MCF 10A (cell line): Measurements from ENCODE around the gene HMBS. TPM values are rescaled to one million over a fixed set of nuclear protein-coding genes. Genes with fewer than 3 reads are reported as not detected.

Source experiments
- BruUV-seq: library from RNA; stranded (reverse); fragments of 400-500 nt; replicated peaks from 2 replicates; lab custom pipeline; 2021; lab: Mats Ljungman, UMichigan
- CTCF ChIA-PET: fragments of 300-600 bp; sonication (Branson Sonifier 250); formaldehyde crosslinking; extraction: SDS; loops from one replicate; lab custom pipeline; 2021; ENCODE audit warnings: antibody characterized with exemption, inconsistent platforms; lab: Yijun Ruan, JAX
- POLR2A ChIA-PET: fragments of 300-600, 350-650 bp; sonication (Branson Sonifier 250); formaldehyde crosslinking; extraction: SDS; loops from one replicate; lab custom pipeline; 2020; ENCODE audit warnings: antibody characterized with exemption, inconsistent platforms; lab: Yijun Ruan, JAX
- DNase-seq: peaks from one replicate; pipeline ENCODE4 v3.0.0-alpha.2; 2018; ENCODE audit not compliant: unreplicated experiment
- H3K27ac Mint-ChIP-seq: one replicate; pipeline ENCODE4 v1.8.0; 2022; ENCODE audit warnings: mild to moderate bottlenecking, low read depth, mixed read lengths; ENCODE audit not compliant: unreplicated experiment
- H3K27me3 Mint-ChIP-seq: one replicate; pipeline ENCODE4 v1.8.0; 2022; ENCODE audit warnings: mixed read lengths; ENCODE audit not compliant: insufficient read depth, unreplicated experiment
- H3K36me3 Mint-ChIP-seq: one replicate; pipeline ENCODE4 v1.8.0; 2022; ENCODE audit warnings: mild to moderate bottlenecking, moderate library complexity, mixed read lengths; ENCODE audit not compliant: insufficient read depth, unreplicated experiment
- H3K4me1 Mint-ChIP-seq: one replicate; pipeline ENCODE4 v1.8.0; 2022; ENCODE audit warnings: mixed read lengths; ENCODE audit not compliant: insufficient read depth, unreplicated experiment
- H3K4me3 Mint-ChIP-seq: one replicate; pipeline ENCODE4 v1.8.0; 2022; ENCODE audit warnings: mild to moderate bottlenecking, moderate library complexity, mixed read lengths; ENCODE audit not compliant: unreplicated experiment
- H3K9me3 Mint-ChIP-seq: one replicate; pipeline ENCODE4 v1.8.0; 2022; ENCODE audit warnings: mixed read lengths; ENCODE audit not compliant: unreplicated experiment
- CTCF ChIP-seq: fragments of 200-600 bp; IDR thresholded peaks from one replicate; pipeline ENCODE4 v1.8.0; 2022; ENCODE audit warnings: antibody characterized with exemption, mild to moderate bottlenecking; ENCODE audit not compliant: unreplicated experiment
- intact Hi-C: fragments of 100-400 bp; cut with micrococcal nuclease; formaldehyde crosslinking; loops from 2 replicates; pipeline ENCODE4 v1.14.1; 2022
- total RNA-seq: library from RNA; stranded (reverse); gene quantifications from 2 replicates; pipeline ENCODE4 v1.2.3, GENCODE V29; 2022

Gene HMBS
- total RNA-seq, 1 experiment from 2014 or later = 51.3 TPM

DNA sequence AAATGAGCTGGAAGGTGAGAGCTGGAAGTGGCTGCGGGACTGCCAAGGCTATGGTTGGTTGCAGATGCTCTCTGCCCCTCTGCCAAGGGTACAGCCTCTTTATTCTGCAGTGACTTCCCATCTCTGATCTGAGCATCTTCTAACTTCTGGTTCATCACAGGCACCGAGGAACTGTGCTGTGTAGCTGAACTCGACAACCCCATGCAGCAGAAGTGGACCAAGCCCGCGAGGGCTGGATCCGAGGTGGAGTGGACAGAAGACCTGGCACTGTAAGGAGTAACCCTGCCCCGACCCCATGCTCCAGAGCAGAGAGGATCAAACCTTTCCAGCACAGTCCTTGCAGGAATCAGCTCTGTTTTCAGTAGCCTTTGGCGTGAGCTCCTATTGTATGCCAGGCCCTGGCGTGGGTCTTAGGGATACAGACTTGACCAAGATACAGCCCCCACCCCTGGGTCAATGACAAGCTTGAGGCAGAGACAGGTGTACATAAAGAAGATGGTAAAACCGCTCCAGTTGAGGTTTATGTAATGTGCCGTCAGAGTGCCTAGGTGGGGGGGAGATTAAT lies 26.8 kb downstream of the HMBS start:
- Mint-ChIP-seq H3K4me1 (peaks cover 13% of the 10 kb centered on the region), H3K4me3 (no peak overlapping the region), H3K9me3 (no peaks in the 10 kb centered on the region), H3K36me3 (peaks cover 51% of the 10 kb centered on the region), H3K27ac (no peak overlapping the region), H3K27me3 (no peaks in the 10 kb centered on the region)
- no peak for DNase-seq
- intact Hi-C loops = no loop called here
- ChIA-PET CTCF (interaction anchor here (0.7 to 1.6 kb wide), 5 partner anchors 12 to 96 kb away, joined by 3 to 6 read pairs (median 4); partner anchors contain the start of gene CBL), POLR2A (interaction anchor here (1.4 to 2.2 kb wide), 3 partner anchors 9 to 16 kb away, joined by 6 to 8 read pairs (median 6); partner anchors contain the start of genes DPAGT1 and HINFP)
- no TSS peak for BruUV-seq
- no peak for TF ChIP-seq CTCF

- Mint-ChIP-seq H3K27ac (no peak overlapping the region), H3K4me1 (peaks cover 13% of the 10 kb centered on the region), H3K36me3 (peaks cover 51% of the 10 kb centered on the region), H3K27me3 (no peaks in the 10 kb centered on the region), H3K9me3 (no peaks in the 10 kb centered on the region), H3K4me3 (no peak overlapping the region)
- TF ChIP-seq CTCF = no peak
- intact Hi-C loops = no loop called here
- CTCF ChIA-PET = interaction anchor here (0.5 to 1.6 kb wide), 5 partner anchors 9 to 421 kb away, joined by 3 to 6 read pairs (median 3); partner anchors contain the start of genes CBL and HINFP
- POLR2A ChIA-PET = interaction anchor here (1.4 to 2.2 kb wide), 3 partner anchors 8 to 17 kb away, joined by 6 to 8 read pairs (median 6); partner anchors contain the start of genes DPAGT1 and HINFP
- DNase-seq = no peak
- BruUV-seq = no TSS peak
Observed at GRCh38 chr11:119112314-119113020, 27.8 kb downstream of the HMBS start.

GRCh38 chr11:119113716-119114115 lies 29.0 kb downstream of the HMBS start:
- no TSS peak for BruUV-seq
- Mint-ChIP-seq H3K27me3 (no peaks in the 10 kb centered on the region), H3K4me3 (no peak overlapping the region), H3K27ac (no peak overlapping the region), H3K36me3 (peaks cover 51% of the 10 kb centered on the region), H3K4me1 (peaks cover 7% of the 10 kb centered on the region), H3K9me3 (no peaks in the 10 kb centered on the region)
- intact Hi-C loops = no loop called here
- TF ChIP-seq CTCF = no peak
- ChIA-PET CTCF (no interaction called here), POLR2A (interaction anchor here (2.2 kb wide), 1 partner anchor 12 kb away, joined by 6 read pairs; the partner anchor contains the start of gene DPAGT1)
- no peak for DNase-seq

DNA sequence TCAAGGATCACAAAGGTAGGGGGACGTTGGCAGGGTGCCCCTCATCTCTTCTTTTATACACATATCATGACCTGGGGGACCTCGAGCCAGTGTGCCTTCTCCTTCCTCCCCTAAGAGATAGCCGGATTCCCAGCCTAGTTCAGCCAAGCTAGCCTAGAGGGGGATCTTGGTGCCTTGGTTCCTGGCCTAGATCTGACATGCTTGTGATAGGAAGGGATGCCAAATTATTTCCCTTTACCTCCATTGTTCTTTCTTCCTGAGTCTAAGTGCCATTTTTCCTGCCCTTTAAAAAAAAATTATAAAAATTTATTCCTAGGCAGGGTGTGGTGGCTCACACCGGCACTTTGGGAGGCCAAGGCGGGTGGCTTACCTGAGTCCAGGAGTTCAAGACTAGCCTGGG lies 29.7 kb downstream of the HMBS start:
- intact Hi-C loops = no loop called here
- Mint-ChIP-seq H3K9me3 (no peaks in the 10 kb centered on the region), H3K27ac (no peak overlapping the region), H3K4me1 (peaks cover 6% of the 10 kb centered on the region), H3K27me3 (no peaks in the 10 kb centered on the region), H3K36me3 (peaks cover 51% of the 10 kb centered on the region), H3K4me3 (no peak overlapping the region)
- BruUV-seq = no TSS peak
- no peak for DNase-seq
- POLR2A ChIA-PET = interaction anchor here (0.6 to 0.7 kb wide), 2 partner anchors 54 to 220 kb away, joined by 3 read pairs; partner anchors contain the start of gene NLRX1
- CTCF ChIA-PET = no interaction called here
- TF ChIP-seq CTCF = no peak
